ENCODE data around the gene TMEM163.

Gene TMEM163

GRCh38 chr2:134440336-134440909 is 278.4 kb downstream of the TMEM163 start:
- H2BK120ac ChIP-seq (ENCODE audit: insufficient read depth, low read length, poor library complexity) = no peak overlapping the region
- no peaks in the 10 kb centered on the region for H3K79me2 ChIP-seq (ENCODE audit: control insufficient read depth, insufficient read depth, low read length, poor library complexity)
- no peak overlapping the region for H3K4me3 ChIP-seq (ENCODE audit: low read depth, low read length)
- H3K79me1 ChIP-seq (ENCODE audit: low read length) = no peaks in the 10 kb centered on the region
- H3K36me3 ChIP-seq (ENCODE audit: control insufficient read depth in 1 of 2, insufficient read depth in 2 of 2, low read length in 2 of 2) = peaks cover 2 to 6% of the 10 kb centered on the region in 2 experiments
- no peaks in the 10 kb centered on the region for H3K9me3 ChIP-seq (ENCODE audit: insufficient read depth, low read depth, low read length)
- no peaks in the 10 kb centered on the region for H3K27me3 ChIP-seq (ENCODE audit: insufficient read depth, low read length)
- no peak overlapping the region for H4K8ac ChIP-seq (ENCODE audit: low read depth, low read length)
- no peak overlapping the region for H3K18ac ChIP-seq (ENCODE audit: low read length)
- H3K4me1 ChIP-seq (ENCODE audit: control insufficient read depth in 1 of 2, insufficient read depth in 2 of 2, low read length in 2 of 2) = peaks cover 0 to 3% of the 10 kb centered on the region in 2 experiments
- H4K91ac ChIP-seq (ENCODE audit: low read depth, low read length) = no peak overlapping the region
- no peak overlapping the region for H4K12ac ChIP-seq (ENCODE audit: low read depth, low read length)
- DNase-seq = no peak
- no peak overlapping the region for H2AFZ ChIP-seq (ENCODE audit: insufficient read depth, low read length, poor library complexity)
- no peak overlapping the region for H3K9ac ChIP-seq (ENCODE audit: low read length)
- WGBS (ENCODE audit: extremely low coverage, insufficient coverage, insufficient read length) = no CpG with 5 or more reads among the region's 16 CpGs
- no peak overlapping the region for H3K4ac ChIP-seq (ENCODE audit: low read depth, low read length)
- no peak overlapping the region for H3K23ac ChIP-seq (ENCODE audit: low read length)
- no peak overlapping the region for H2BK12ac ChIP-seq (ENCODE audit: low read length)
- H3K4me2 ChIP-seq (ENCODE audit: low read length) = no peak overlapping the region
- H2AK5ac ChIP-seq (ENCODE audit: low read length) = no peak overlapping the region
- no peak overlapping the region for H3K14ac ChIP-seq (ENCODE audit: low read length)
- no peak overlapping the region for H3K27ac ChIP-seq (ENCODE audit: low read depth, low read length)
- H2BK5ac ChIP-seq (ENCODE audit: low read depth, low read length, poor library complexity) = no peak overlapping the region

GRCh38 chr2:134438371-134438770 is 280.4 kb downstream of the TMEM163 start:
- H3K27ac ChIP-seq (ENCODE audit: low read depth, low read length) = no peak overlapping the region
- no peak overlapping the region for H3K9ac ChIP-seq (ENCODE audit: low read length)
- H2BK120ac ChIP-seq (ENCODE audit: insufficient read depth, low read length, poor library complexity) = no peak overlapping the region
- no peak overlapping the region for H2BK12ac ChIP-seq (ENCODE audit: low read length)
- H3K27me3 ChIP-seq (ENCODE audit: insufficient read depth, low read length) = no peaks in the 10 kb centered on the region
- H3K79me2 ChIP-seq (ENCODE audit: control insufficient read depth, insufficient read depth, low read length, poor library complexity) = no peaks in the 10 kb centered on the region
- H2AK5ac ChIP-seq (ENCODE audit: low read length) = no peak overlapping the region
- H4K12ac ChIP-seq (ENCODE audit: low read depth, low read length) = no peak overlapping the region
- H2BK5ac ChIP-seq (ENCODE audit: low read depth, low read length, poor library complexity) = no peak overlapping the region
- H3K4me1 ChIP-seq (ENCODE audit: control insufficient read depth in 1 of 2, insufficient read depth in 2 of 2, low read length in 2 of 2) = peaks cover 0 to 3% of the 10 kb centered on the region in 2 experiments
- DNase-seq = no peak
- H3K4ac ChIP-seq (ENCODE audit: low read depth, low read length) = no peak overlapping the region
- H4K8ac ChIP-seq (ENCODE audit: low read depth, low read length) = no peak overlapping the region
- H3K9me3 ChIP-seq (ENCODE audit: insufficient read depth, low read depth, low read length) = no peaks in the 10 kb centered on the region
- H3K23ac ChIP-seq (ENCODE audit: low read length) = no peak overlapping the region
- H3K4me3 ChIP-seq (ENCODE audit: low read depth, low read length) = no peak overlapping the region
- WGBS (ENCODE audit: extremely low coverage, insufficient coverage, insufficient read length) = no CpG with 5 or more reads among the region's 3 CpGs
- no peak overlapping the region for H2AFZ ChIP-seq (ENCODE audit: insufficient read depth, low read length, poor library complexity)
- H3K79me1 ChIP-seq (ENCODE audit: low read length) = no peaks in the 10 kb centered on the region
- peaks cover 2 to 6% of the 10 kb centered on the region in 2 experiments for H3K36me3 ChIP-seq (ENCODE audit: control insufficient read depth in 1 of 2, insufficient read depth in 2 of 2, low read length in 2 of 2)
- H4K91ac ChIP-seq (ENCODE audit: low read depth, low read length) = no peak overlapping the region
- H3K18ac ChIP-seq (ENCODE audit: low read length) = no peak overlapping the region
- H3K4me2 ChIP-seq (ENCODE audit: low read length) = no peak overlapping the region
- H3K14ac ChIP-seq (ENCODE audit: low read length) = no peak overlapping the region

DNA sequence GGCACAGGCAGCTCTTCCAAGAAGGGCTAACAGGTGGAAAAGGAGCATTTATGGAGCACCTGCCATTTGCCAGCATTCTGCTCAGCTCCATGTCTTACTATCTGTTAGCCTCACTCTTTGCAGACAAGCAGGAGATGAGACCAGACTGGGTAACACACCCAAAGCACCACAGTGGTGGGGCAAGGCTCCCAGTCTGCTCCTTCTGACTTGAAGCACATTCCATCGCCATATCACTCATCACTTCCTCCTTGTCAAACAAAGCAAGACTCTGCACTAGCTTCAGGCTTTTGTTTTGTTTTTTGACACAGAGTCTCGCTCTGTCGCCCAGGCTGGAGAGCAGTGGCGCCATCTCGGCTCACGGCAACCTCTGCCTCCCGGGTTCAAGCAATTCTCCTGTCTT is 282.1 kb downstream of the TMEM163 start:
- peaks cover 4 to 10% of the 10 kb centered on the region in 2 experiments for H3K4me1 ChIP-seq (ENCODE audit: control insufficient read depth in 1 of 2, insufficient read depth in 2 of 2, low read length in 2 of 2)
- no peak overlapping the region for H3K4me2 ChIP-seq (ENCODE audit: low read length)
- no peak overlapping the region for H2BK120ac ChIP-seq (ENCODE audit: insufficient read depth, low read length, poor library complexity)
- H3K27me3 ChIP-seq (ENCODE audit: insufficient read depth, low read length) = no peaks in the 10 kb centered on the region
- H3K4me3 ChIP-seq (ENCODE audit: low read depth, low read length) = no peak overlapping the region
- H2BK12ac ChIP-seq (ENCODE audit: low read length) = no peak overlapping the region
- WGBS (ENCODE audit: extremely low coverage, insufficient coverage, insufficient read length) = no CpG with 5 or more reads among the region's 7 CpGs
- H2BK5ac ChIP-seq (ENCODE audit: low read depth, low read length, poor library complexity) = no peak overlapping the region
- H3K18ac ChIP-seq (ENCODE audit: low read length) = no peak overlapping the region
- H3K79me1 ChIP-seq (ENCODE audit: low read length) = no peaks in the 10 kb centered on the region
- DNase-seq = no peak
- no peak overlapping the region for H3K27ac ChIP-seq (ENCODE audit: low read depth, low read length)
- no peak overlapping the region for H2AK5ac ChIP-seq (ENCODE audit: low read length)
- no peaks in the 10 kb centered on the region for H3K9me3 ChIP-seq (ENCODE audit: insufficient read depth, low read depth, low read length)
- no peak overlapping the region for H3K14ac ChIP-seq (ENCODE audit: low read length)
- H3K36me3 ChIP-seq (ENCODE audit: control insufficient read depth in 1 of 2, insufficient read depth in 2 of 2, low read length in 2 of 2) = peaks cover 2 to 4% of the 10 kb centered on the region in 2 experiments
- H3K4ac ChIP-seq (ENCODE audit: low read depth, low read length) = no peak overlapping the region
- H4K8ac ChIP-seq (ENCODE audit: low read depth, low read length) = no peak overlapping the region
- H4K91ac ChIP-seq (ENCODE audit: low read depth, low read length) = no peak overlapping the region
- H3K23ac ChIP-seq (ENCODE audit: low read length) = no peak overlapping the region
- H4K12ac ChIP-seq (ENCODE audit: low read depth, low read length) = no peak overlapping the region
- no peak overlapping the region for H3K9ac ChIP-seq (ENCODE audit: low read length)
- no peaks in the 10 kb centered on the region for H3K79me2 ChIP-seq (ENCODE audit: control insufficient read depth, insufficient read depth, low read length, poor library complexity)
- no peak overlapping the region for H2AFZ ChIP-seq (ENCODE audit: insufficient read depth, low read length, poor library complexity)

DNA sequence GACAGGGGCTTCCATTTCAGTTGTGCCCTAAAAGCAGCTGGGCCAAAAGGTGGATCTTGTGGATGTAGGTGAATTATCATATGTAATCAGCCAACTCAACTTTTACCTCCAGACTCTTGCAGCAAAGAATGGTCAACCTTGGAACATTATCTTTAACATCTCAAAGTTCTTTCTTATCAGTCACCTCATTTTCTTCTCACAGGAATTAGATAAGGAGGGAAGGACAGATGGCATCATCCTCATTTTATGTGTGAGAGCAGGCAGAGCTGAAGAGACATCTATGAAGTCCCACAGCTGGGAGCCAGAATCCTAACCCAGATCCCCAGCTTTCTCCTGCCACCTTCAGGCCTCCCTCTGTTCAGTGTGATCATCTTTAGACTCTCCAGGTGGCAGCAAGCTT is 282.9 kb downstream of the TMEM163 start:
- peak; percentile 48 to 83 for DNase-seq
- Histone ChIP-seq H3K4me3 (ENCODE audit: low read depth, low read length) (no peak overlapping the region), H3K27me3 (ENCODE audit: insufficient read depth, low read length) (no peaks in the 10 kb centered on the region), H3K4ac (ENCODE audit: low read depth, low read length) (no peak overlapping the region), H2BK12ac (ENCODE audit: low read length) (no peak overlapping the region), H4K91ac (ENCODE audit: low read depth, low read length) (no peak overlapping the region), H2BK120ac (ENCODE audit: insufficient read depth, low read length, poor library complexity) (no peak overlapping the region), H3K23ac (ENCODE audit: low read length) (no peak overlapping the region), H3K79me2 (ENCODE audit: control insufficient read depth, insufficient read depth, low read length, poor library complexity) (no peaks in the 10 kb centered on the region), H3K9me3 (ENCODE audit: insufficient read depth, low read depth, low read length) (no peaks in the 10 kb centered on the region), H3K9ac (ENCODE audit: low read length) (no peak overlapping the region), H3K27ac (ENCODE audit: low read depth, low read length) (no peak overlapping the region), H2AFZ (ENCODE audit: insufficient read depth, low read length, poor library complexity) (no peak overlapping the region), H4K12ac (ENCODE audit: low read depth, low read length) (no peak overlapping the region), H3K4me1 (ENCODE audit: control insufficient read depth in 1 of 2, insufficient read depth in 2 of 2, low read length in 2 of 2) (peaks cover 8 to 12% of the 10 kb centered on the region in 2 experiments), H3K14ac (ENCODE audit: low read length) (no peak overlapping the region), H4K8ac (ENCODE audit: low read depth, low read length) (no peak overlapping the region), H3K4me2 (ENCODE audit: low read length) (no peak overlapping the region), H2AK5ac (ENCODE audit: low read length) (no peak overlapping the region), H2BK5ac (ENCODE audit: low read depth, low read length, poor library complexity) (no peak overlapping the region), H3K36me3 (ENCODE audit: control insufficient read depth in 1 of 2, insufficient read depth in 2 of 2, low read length in 2 of 2) (peaks cover 2 to 4% of the 10 kb centered on the region in 2 experiments), H3K79me1 (ENCODE audit: low read length) (no peaks in the 10 kb centered on the region), H3K18ac (ENCODE audit: low read length) (no peak overlapping the region)
